C4-2B (cell line): ENCODE measurements around the gene SELENOF.

Experiments
- H3K27ac ChIP-seq: fragments of 450-650 bp; 2 replicates; pipeline ENCODE4 v1.5.1; 2017
- ZFX ChIP-seq: fragments of 450-650 bp; IDR thresholded peaks from 2 replicates; pipeline ENCODE4 v1.6.1; 2017
- TF ChIP-seq, protein P1 (sequence below): fragments of 450-650 bp; conservative IDR thresholded peaks from 2 replicates; pipeline ENCODE4 v1.5.1; 2017; ENCODE audit warnings: mild to moderate bottlenecking

SELENOF gene

DNA sequence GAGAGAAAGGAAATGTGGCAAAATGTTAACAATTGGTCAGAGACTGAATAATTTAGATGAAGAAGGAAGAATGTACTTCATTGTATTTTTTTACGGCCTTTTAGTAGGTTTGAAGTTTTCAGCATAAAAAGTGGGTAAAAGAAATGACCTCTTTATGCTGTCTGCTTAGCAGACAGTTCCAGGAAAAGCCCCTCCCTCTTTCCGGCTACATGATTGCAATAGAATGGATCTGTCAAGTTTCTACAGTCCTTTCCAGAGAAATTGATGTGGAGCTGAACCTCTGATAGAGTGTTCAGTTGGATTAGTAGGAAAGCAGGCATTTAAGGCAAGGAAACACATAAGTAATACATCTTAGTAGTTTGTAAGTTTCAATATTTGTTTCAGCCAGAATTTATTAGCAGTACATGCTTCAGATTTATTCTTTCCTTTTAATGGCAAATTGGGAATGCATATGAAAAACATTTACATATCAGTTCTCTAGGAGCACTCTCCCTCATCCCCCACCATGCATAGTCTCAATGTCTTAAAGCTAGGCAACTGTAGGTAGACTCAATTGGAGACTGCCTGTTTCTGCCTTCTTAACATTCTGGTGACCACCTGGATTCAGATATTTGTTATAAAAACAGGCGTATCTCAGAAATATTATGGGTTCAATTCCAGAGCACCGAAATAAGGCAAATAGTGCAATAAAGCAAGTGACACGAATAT lies 36.9 kb upstream of the SELENOF start:
- no peak for TF ChIP-seq ZFX
- TF ChIP-seq, protein P1, sequence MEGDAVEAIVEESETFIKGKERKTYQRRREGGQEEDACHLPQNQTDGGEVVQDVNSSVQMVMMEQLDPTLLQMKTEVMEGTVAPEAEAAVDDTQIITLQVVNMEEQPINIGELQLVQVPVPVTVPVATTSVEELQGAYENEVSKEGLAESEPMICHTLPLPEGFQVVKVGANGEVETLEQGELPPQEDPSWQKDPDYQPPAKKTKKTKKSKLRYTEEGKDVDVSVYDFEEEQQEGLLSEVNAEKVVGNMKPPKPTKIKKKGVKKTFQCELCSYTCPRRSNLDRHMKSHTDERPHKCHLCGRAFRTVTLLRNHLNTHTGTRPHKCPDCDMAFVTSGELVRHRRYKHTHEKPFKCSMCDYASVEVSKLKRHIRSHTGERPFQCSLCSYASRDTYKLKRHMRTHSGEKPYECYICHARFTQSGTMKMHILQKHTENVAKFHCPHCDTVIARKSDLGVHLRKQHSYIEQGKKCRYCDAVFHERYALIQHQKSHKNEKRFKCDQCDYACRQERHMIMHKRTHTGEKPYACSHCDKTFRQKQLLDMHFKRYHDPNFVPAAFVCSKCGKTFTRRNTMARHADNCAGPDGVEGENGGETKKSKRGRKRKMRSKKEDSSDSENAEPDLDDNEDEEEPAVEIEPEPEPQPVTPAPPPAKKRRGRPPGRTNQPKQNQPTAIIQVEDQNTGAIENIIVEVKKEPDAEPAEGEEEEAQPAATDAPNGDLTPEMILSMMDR = no peak
- no peak overlapping the region for H3K27ac ChIP-seq

DNA sequence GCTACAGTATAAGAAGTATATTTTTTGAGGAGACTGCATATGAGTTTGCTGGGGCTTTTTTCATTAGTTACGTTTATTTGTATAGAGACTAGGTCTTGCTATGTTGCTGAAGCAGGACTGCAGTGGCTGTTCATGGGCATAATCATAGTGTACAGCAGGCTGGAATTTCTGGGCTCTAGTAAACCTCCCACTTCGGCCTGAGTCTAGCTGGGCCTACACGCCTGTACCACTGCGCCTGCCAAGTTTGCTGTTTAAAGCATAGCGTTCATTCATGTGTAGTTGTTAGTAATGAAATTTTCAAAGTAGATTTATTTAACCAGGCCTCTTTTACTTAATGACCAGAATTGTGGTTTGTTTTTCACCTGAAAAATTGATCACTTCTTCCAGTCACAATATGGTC lies 34.3 kb upstream of the SELENOF start:
- TF ChIP-seq, protein P1 = no peak
- no peak for TF ChIP-seq ZFX
- H3K27ac ChIP-seq = no peak overlapping the region

DNA sequence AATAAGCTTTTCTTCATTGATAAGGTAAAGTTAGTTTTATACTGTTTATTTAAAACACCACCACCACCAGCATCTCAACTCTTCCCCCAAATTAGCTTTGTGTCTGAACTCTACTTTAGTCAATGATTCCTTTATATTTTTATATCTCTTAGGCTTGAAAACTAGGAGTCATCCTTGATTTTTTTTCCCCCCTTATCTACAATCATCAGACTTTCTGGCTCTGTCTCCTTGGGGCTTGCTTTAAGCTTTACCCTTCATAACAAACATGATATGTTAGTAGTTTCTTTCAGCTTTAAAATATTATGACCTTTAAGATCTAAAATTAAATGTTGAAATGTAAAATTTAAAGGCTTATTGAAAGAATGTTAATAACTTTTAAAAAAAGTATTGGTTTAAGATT lies 28.8 kb upstream of the SELENOF start:
- TF ChIP-seq, protein P1 = no peak
- TF ChIP-seq ZFX = no peak
- no peak overlapping the region for H3K27ac ChIP-seq

DNA sequence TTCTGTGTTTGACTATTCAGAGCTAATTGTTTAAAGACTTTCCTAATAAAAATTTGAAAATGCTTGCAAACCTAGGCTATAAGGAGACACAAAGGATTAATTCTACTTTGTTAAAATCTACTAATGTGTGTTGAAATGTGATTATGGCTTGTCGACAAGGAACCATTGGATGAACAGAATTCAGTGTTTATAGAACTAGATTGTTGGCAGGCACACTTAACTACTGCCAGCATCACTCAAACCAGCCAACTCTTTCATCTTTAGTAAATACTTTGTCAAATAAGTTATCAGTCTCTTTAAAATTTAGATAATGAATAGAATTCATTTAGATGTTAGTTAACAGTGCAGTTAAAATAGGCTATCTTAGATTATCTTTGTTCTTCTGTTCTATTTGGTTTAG lies 28.1 kb upstream of the SELENOF start:
- no peak for TF ChIP-seq ZFX
- TF ChIP-seq, protein P1 = no peak
- no peak overlapping the region for H3K27ac ChIP-seq

DNA sequence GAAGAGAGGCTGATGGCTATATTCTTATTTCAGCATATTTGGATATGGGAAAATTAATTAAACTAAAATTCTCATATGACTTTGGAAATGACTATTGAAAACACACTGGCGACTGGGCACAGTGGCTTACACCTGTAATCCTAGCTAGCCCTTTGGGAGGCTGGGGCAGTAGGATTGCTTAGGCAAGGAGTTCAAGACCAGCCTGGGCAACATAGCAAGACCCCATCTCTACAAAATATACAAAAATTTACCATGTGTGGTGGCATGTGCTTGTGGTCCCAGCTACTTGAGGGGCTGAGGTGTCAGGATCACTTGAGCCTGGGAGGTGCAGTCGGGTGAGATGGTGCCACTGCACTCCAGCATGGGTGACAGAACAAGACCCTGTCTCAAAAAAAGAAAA lies 26.7 kb upstream of the SELENOF start:
- no peak overlapping the region for H3K27ac ChIP-seq

DNA sequence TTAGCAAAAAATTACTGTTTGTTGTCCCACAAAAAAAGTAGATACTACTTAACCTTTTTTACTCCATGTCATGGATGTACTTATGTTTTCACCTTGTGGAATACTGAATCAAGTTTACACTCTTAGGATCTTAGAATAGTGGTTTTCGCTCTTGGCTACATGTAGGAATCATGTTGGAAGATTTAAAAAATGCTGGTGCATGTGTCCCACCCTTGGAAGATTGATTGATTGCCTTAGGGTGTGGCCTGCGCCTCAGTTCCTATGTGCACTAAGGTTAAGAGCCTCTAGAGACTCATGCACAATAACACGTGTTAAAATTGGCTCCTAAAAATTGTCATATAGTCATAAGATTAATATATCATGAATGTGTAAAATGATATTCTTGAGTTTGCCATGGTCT lies 25.5 kb upstream of the SELENOF start:
- TF ChIP-seq ZFX = no peak
- TF ChIP-seq, protein P1 = no peak
- H3K27ac ChIP-seq = no peak overlapping the region

More for the DNA sequence above, 26.7 kb upstream of the SELENOF start:
- no peak for TF ChIP-seq ZFX
- TF ChIP-seq, protein P1 = no peak

DNA sequence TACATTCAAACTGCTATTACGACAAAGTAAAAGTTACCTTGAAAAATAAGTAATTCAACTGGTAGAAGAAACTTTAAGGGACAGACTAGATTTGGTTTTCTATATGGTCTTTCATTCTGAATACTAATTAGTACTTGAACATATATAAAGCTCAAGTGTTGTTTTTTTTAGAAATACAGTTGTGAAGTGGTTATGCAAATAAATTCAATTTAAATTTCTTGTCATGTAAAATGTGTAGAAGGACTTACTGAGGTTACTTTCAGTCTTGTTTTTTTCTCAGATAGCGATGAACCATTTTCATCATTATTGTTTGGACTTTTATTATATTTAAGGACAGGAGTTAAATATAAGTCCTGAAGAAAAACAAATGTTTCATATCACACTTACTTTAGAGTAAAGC lies 24.9 kb upstream of the SELENOF start:
- TF ChIP-seq, protein P1 = no peak
- TF ChIP-seq ZFX = no peak
- no peak overlapping the region for H3K27ac ChIP-seq
